ENCODE measurements around the gene CENPV.
"Not testable (repeated sequence)": the region's sequence is repeated elsewhere in the genome, so short reads cannot be mapped to it uniquely, and the experiment has no call there.

Gene CENPV

GRCh38 chr17:16313139-16314090, 39.9 kb downstream of the CENPV start:
- no peak overlapping the region for H3K4me3 ChIP-seq (ENCODE audit: low read length in 2 of 2)
- no peaks in the 10 kb centered on the region for H3K9me3 ChIP-seq (ENCODE audit: control insufficient read depth in 2 of 2, low read length in 2 of 2)
- no peak overlapping the region for H3K27ac ChIP-seq (ENCODE audit: low read length)
- peaks cover 0 to 18% of the 10 kb centered on the region in 2 donors for H3K36me3 ChIP-seq (ENCODE audit: control insufficient read depth in 2 of 2, insufficient read depth in 2 of 2, low read length in 2 of 2)
- no peaks in the 10 kb centered on the region for H3K27me3 ChIP-seq (ENCODE audit: control insufficient read depth in 1 of 2, insufficient read depth in 2 of 2, low read length in 2 of 2)
- no peaks in the 10 kb centered on the region for H3K4me1 ChIP-seq (ENCODE audit: control insufficient read depth, insufficient read depth, low read length)
- no peak overlapping the region for H3K9ac ChIP-seq (ENCODE audit: low read length in 2 of 2)

- not testable (repeated sequence) for H3K27ac ChIP-seq (ENCODE audit: low read length); H3K4me3 ChIP-seq (ENCODE audit: low read length in 2 of 2); H3K9ac ChIP-seq (ENCODE audit: low read length in 2 of 2); H3K4me1 ChIP-seq (ENCODE audit: control insufficient read depth, insufficient read depth, low read length); H3K27me3 ChIP-seq (ENCODE audit: control insufficient read depth in 1 of 2, insufficient read depth in 2 of 2, low read length in 2 of 2); H3K9me3 ChIP-seq (ENCODE audit: control insufficient read depth in 2 of 2, low read length in 2 of 2)
- H3K36me3 ChIP-seq (ENCODE audit: control insufficient read depth in 2 of 2, insufficient read depth in 2 of 2, low read length in 2 of 2): peaks cover 0 to 11% of the 10 kb centered on the region in 2 donors
Observed at GRCh38 chr17:16312061-16312460, 41.2 kb downstream of the CENPV start.

GRCh38 chr17:16306211-16306610, 47.1 kb downstream of the CENPV start:
- Histone ChIP-seq H3K27ac (ENCODE audit: low read length) (no peak overlapping the region), H3K4me1 (ENCODE audit: control insufficient read depth, insufficient read depth, low read length) (no peaks in the 10 kb centered on the region), H3K36me3 (ENCODE audit: control insufficient read depth in 2 of 2, insufficient read depth in 2 of 2, low read length in 2 of 2) (peaks cover 4 to 7% of the 10 kb centered on the region in 2 donors)

GRCh38 chr17:16304830-16305229, 48.4 kb downstream of the CENPV start:
- Histone ChIP-seq H3K27me3 (ENCODE audit: control insufficient read depth in 1 of 2, insufficient read depth in 2 of 2, low read length in 2 of 2) (no peaks in the 10 kb centered on the region), H3K9ac (ENCODE audit: low read length in 2 of 2) (no peak overlapping the region), H3K4me3 (ENCODE audit: low read length in 2 of 2) (no peak overlapping the region), H3K4me1 (ENCODE audit: control insufficient read depth, insufficient read depth, low read length) (no peaks in the 10 kb centered on the region), H3K36me3 (ENCODE audit: control insufficient read depth in 2 of 2, insufficient read depth in 2 of 2, low read length in 2 of 2) (peaks cover 4 to 7% of the 10 kb centered on the region in 2 donors), H3K9me3 (ENCODE audit: control insufficient read depth in 2 of 2, low read length in 2 of 2) (no peaks in the 10 kb centered on the region), H3K27ac (ENCODE audit: low read length) (no peak overlapping the region)

More at GRCh38 chr17:16306211-16306610, 47.1 kb downstream of the CENPV start:
- Histone ChIP-seq H3K9me3 (ENCODE audit: control insufficient read depth in 2 of 2, low read length in 2 of 2) (no peaks in the 10 kb centered on the region), H3K4me3 (ENCODE audit: low read length in 2 of 2) (no peak overlapping the region), H3K9ac (ENCODE audit: low read length in 2 of 2) (no peak overlapping the region), H3K27me3 (ENCODE audit: control insufficient read depth in 1 of 2, insufficient read depth in 2 of 2, low read length in 2 of 2) (no peaks in the 10 kb centered on the region)

- Histone ChIP-seq H3K9ac (ENCODE audit: low read length in 2 of 2) (no peak overlapping the region), H3K9me3 (ENCODE audit: control insufficient read depth in 2 of 2, low read length in 2 of 2) (no peaks in the 10 kb centered on the region), H3K4me1 (ENCODE audit: control insufficient read depth, insufficient read depth, low read length) (no peaks in the 10 kb centered on the region), H3K36me3 (ENCODE audit: control insufficient read depth in 2 of 2, insufficient read depth in 2 of 2, low read length in 2 of 2) (peaks cover 4 to 7% of the 10 kb centered on the region in 2 donors), H3K4me3 (ENCODE audit: low read length in 2 of 2) (no peak overlapping the region), H3K27me3 (ENCODE audit: control insufficient read depth in 1 of 2, insufficient read depth in 2 of 2, low read length in 2 of 2) (no peaks in the 10 kb centered on the region), H3K27ac (ENCODE audit: low read length) (no peak overlapping the region)
Observed at GRCh38 chr17:16302856-16303255, 50.4 kb downstream of the CENPV start.

GRCh38 chr17:16301963-16302855, 51.1 kb downstream of the CENPV start:
- Histone ChIP-seq H3K27me3 (ENCODE audit: control insufficient read depth in 1 of 2, insufficient read depth in 2 of 2, low read length in 2 of 2) (no peaks in the 10 kb centered on the region), H3K36me3 (ENCODE audit: control insufficient read depth in 2 of 2, insufficient read depth in 2 of 2, low read length in 2 of 2) (peaks cover 4 to 7% of the 10 kb centered on the region in 2 donors), H3K27ac (ENCODE audit: low read length) (no peak overlapping the region), H3K4me3 (ENCODE audit: low read length in 2 of 2) (no peak overlapping the region), H3K9me3 (ENCODE audit: control insufficient read depth in 2 of 2, low read length in 2 of 2) (no peaks in the 10 kb centered on the region), H3K9ac (ENCODE audit: low read length in 2 of 2) (no peak overlapping the region), H3K4me1 (ENCODE audit: control insufficient read depth, insufficient read depth, low read length) (no peaks in the 10 kb centered on the region)

GRCh38 chr17:16300554-16300953, 52.7 kb downstream of the CENPV start:
- H3K27me3 ChIP-seq (ENCODE audit: control insufficient read depth in 1 of 2, insufficient read depth in 2 of 2, low read length in 2 of 2): no peaks in the 10 kb centered on the region
- H3K4me1 ChIP-seq (ENCODE audit: control insufficient read depth, insufficient read depth, low read length): no peaks in the 10 kb centered on the region
- H3K4me3 ChIP-seq (ENCODE audit: low read length in 2 of 2): no peak overlapping the region
- no peak overlapping the region for H3K27ac ChIP-seq (ENCODE audit: low read length)
- H3K9me3 ChIP-seq (ENCODE audit: control insufficient read depth in 2 of 2, low read length in 2 of 2): no peaks in the 10 kb centered on the region
- H3K36me3 ChIP-seq (ENCODE audit: control insufficient read depth in 2 of 2, insufficient read depth in 2 of 2, low read length in 2 of 2): peaks cover 4 to 7% of the 10 kb centered on the region in 2 donors
- H3K9ac ChIP-seq (ENCODE audit: low read length in 2 of 2): no peak overlapping the region

- Histone ChIP-seq H3K9ac (ENCODE audit: low read length in 2 of 2) (no peak overlapping the region), H3K27ac (ENCODE audit: low read length) (no peak overlapping the region), H3K9me3 (ENCODE audit: control insufficient read depth in 2 of 2, low read length in 2 of 2) (no peaks in the 10 kb centered on the region), H3K27me3 (ENCODE audit: control insufficient read depth in 1 of 2, insufficient read depth in 2 of 2, low read length in 2 of 2) (no peaks in the 10 kb centered on the region), H3K4me3 (ENCODE audit: low read length in 2 of 2) (no peak overlapping the region), H3K4me1 (ENCODE audit: control insufficient read depth, insufficient read depth, low read length) (no peaks in the 10 kb centered on the region), H3K36me3 (ENCODE audit: control insufficient read depth in 2 of 2, insufficient read depth in 2 of 2, low read length in 2 of 2) (peaks cover 0 to 7% of the 10 kb centered on the region in 2 donors)
Observed at GRCh38 chr17:16298140-16298662, 55.1 kb downstream of the CENPV start.

- H3K9ac ChIP-seq (ENCODE audit: low read length in 2 of 2): no peak overlapping the region
- no peaks in the 10 kb centered on the region for H3K9me3 ChIP-seq (ENCODE audit: control insufficient read depth in 2 of 2, low read length in 2 of 2)
- H3K4me3 ChIP-seq (ENCODE audit: low read length in 2 of 2): no peak overlapping the region
- H3K36me3 ChIP-seq (ENCODE audit: control insufficient read depth in 2 of 2, insufficient read depth in 2 of 2, low read length in 2 of 2): peaks cover 0 to 7% of the 10 kb centered on the region in 2 donors
- H3K4me1 ChIP-seq (ENCODE audit: control insufficient read depth, insufficient read depth, low read length): no peaks in the 10 kb centered on the region
- no peaks in the 10 kb centered on the region for H3K27me3 ChIP-seq (ENCODE audit: control insufficient read depth in 1 of 2, insufficient read depth in 2 of 2, low read length in 2 of 2)
- H3K27ac ChIP-seq (ENCODE audit: low read length): no peak overlapping the region
Observed at GRCh38 chr17:16297367-16298139, 55.7 kb downstream of the CENPV start.

GRCh38 chr17:16296072-16296471, 57.2 kb downstream of the CENPV start:
- not testable (repeated sequence) for H3K4me3 ChIP-seq (ENCODE audit: low read length in 2 of 2); H3K36me3 ChIP-seq (ENCODE audit: control insufficient read depth in 2 of 2, insufficient read depth in 2 of 2, low read length in 2 of 2); H3K27me3 ChIP-seq (ENCODE audit: control insufficient read depth in 1 of 2, insufficient read depth in 2 of 2, low read length in 2 of 2); H3K4me1 ChIP-seq (ENCODE audit: control insufficient read depth, insufficient read depth, low read length); H3K27ac ChIP-seq (ENCODE audit: low read length); H3K9ac ChIP-seq (ENCODE audit: low read length in 2 of 2); H3K9me3 ChIP-seq (ENCODE audit: control insufficient read depth in 2 of 2, low read length in 2 of 2)

Data from stomach smooth muscle (tissue), 2 donors.